Measurements from ENCODE around the gene LDLR. TPM values are rescaled to one million over a fixed set of nuclear protein-coding genes. Genes with fewer than 3 reads are reported as not detected.
"Not testable (repeated sequence)": the region's sequence is repeated elsewhere in the genome, so short reads cannot be mapped to it uniquely, and the experiment has no call there.

Gene LDLR
- total RNA-seq, 4 donors from 2014 or later: 26.4 to 275 (median 109) TPM

DNA sequence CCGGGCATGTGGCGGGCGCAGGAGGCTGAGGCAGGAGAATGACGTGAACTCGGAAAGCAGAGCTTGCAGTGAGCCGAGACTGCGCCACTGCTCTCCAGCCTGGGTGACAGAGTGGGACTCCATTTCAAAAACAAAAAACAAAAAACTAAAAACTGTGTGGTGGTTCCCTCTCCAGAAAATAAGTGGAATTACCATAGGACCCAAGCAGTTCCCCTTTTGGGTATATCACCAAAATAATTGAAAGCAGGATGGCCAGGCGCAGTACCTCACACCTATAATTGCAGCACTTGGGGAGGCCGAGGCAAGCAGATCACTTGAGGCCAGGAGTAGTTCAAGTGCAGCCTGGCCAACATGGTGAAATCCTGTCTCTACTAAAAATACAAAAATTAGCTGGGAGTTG is 15.7 kb upstream of the LDLR start:
- Histone ChIP-seq H3K4me3 (no peak overlapping the region), H3K4me1 (peaks cover 0 to 2% (median 0%) of the 10 kb centered on the region in 4 donors), H3K27ac (no peak overlapping the region), H3K36me3 (no peaks in the 10 kb centered on the region), H3K9me3 (no peaks in the 10 kb centered on the region), H3K27me3 (no peaks in the 10 kb centered on the region)
- TF ChIP-seq, protein P1, sequence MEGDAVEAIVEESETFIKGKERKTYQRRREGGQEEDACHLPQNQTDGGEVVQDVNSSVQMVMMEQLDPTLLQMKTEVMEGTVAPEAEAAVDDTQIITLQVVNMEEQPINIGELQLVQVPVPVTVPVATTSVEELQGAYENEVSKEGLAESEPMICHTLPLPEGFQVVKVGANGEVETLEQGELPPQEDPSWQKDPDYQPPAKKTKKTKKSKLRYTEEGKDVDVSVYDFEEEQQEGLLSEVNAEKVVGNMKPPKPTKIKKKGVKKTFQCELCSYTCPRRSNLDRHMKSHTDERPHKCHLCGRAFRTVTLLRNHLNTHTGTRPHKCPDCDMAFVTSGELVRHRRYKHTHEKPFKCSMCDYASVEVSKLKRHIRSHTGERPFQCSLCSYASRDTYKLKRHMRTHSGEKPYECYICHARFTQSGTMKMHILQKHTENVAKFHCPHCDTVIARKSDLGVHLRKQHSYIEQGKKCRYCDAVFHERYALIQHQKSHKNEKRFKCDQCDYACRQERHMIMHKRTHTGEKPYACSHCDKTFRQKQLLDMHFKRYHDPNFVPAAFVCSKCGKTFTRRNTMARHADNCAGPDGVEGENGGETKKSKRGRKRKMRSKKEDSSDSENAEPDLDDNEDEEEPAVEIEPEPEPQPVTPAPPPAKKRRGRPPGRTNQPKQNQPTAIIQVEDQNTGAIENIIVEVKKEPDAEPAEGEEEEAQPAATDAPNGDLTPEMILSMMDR (IDR thresholded peaks at IDR 0.05): no peak
- TF ChIP-seq POLR2AphosphoS5 (IDR thresholded peaks at IDR 0.05) (no peak), EP300 (IDR thresholded peaks at IDR 0.05; ENCODE audit: low read depth) (no peak), POLR2A (IDR thresholded peaks at IDR 0.05) (no peak)
- in situ Hi-C loops (cut with MboI; ENCODE audit: low pct_ligation_motif_present in 1 of 4, low pct_unique_long_range_greater_than_20kb in 1 of 4, low sequenced_read_pairs in 3 of 4): no loop called here
- intact Hi-C loops (cut with DNase I; ENCODE audit: low total_unique reads): no loop called here
- 90 to 93% methylated on average over 4 to 9 of the region's 9 CpGs for WGBS, 2 donors (ENCODE audit: low coverage in 1 of 2)
- DNase-seq: no peak

DNA sequence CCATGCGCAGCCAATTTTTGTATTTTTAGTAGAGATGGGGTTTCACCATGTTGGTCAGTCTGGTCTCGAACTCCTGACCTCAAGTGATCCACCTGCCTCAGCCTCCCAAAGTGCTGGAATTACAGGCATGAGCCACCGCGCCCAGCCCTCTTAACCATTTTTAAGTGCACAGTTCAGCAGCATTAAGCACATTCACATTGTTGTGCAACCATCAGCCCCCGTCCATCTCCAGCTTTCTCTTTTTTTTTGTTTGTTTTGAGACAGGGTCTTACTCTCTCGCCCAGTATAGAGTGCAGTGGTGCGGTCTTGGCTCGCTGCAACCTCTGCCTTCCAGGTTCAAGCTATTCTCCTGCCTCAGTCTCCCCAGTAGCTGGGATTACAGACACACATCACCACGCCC is 12.5 kb upstream of the LDLR start:
- H3K36me3 ChIP-seq; H3K27me3 ChIP-seq; H3K27ac ChIP-seq; in situ Hi-C loops (cut with MboI; ENCODE audit: low pct_ligation_motif_present in 1 of 4, low pct_unique_long_range_greater_than_20kb in 1 of 4, low sequenced_read_pairs in 3 of 4); H3K4me1 ChIP-seq; H3K4me3 ChIP-seq; intact Hi-C loops (cut with DNase I; ENCODE audit: low total_unique reads); DNase-seq; H3K9me3 ChIP-seq: not testable (repeated sequence)
- 86 to 90% methylated on average over 6 to 9 of the region's 9 CpGs for WGBS, 2 donors (ENCODE audit: low coverage in 1 of 2)

DNA sequence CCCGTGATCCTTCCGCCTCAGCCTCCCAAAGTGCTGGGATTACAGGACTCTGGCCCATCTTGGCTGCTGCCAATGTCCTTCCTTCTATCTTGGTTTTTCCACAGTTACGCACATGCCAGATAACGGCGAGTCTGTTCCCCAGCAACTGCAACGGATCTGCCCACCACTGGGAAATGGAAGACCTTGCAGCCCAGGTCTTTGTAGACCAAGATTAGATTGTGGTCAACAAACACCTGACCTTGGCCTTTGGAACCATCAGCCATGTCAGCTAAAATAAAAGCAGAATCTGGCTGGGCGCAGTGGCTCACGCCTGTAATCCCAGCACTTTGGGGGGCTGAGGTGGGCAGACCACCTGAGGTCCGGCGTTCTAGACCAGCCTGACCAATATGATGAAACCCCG is 10.4 kb upstream of the LDLR start:
- no peak for DNase-seq
- WGBS, 2 donors (ENCODE audit: low coverage in 1 of 2): 93 to 96% methylated on average over 5 to 11 of the region's 11 CpGs

DNA sequence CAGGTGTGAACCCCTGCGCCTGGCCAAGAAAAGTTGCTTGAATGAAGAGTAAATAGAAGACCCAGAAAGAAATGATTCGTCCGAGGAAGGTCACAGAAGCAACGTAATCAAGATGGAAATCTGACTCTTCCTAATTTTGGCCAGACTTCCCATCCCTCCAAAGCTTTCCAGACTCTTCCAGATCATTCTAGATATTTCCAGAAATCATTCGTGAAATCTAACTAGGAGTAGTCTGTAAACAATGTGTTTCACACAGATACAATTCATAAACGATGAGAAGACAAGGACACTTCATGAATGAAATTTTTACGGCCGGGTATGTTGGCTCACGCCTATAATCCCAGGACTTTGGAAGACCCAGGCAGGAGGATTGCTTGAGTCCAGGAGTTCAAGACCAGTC is 9.3 kb upstream of the LDLR start:
- intact Hi-C loops (cut with DNase I; ENCODE audit: low total_unique reads) (no loop called here), in situ Hi-C loops (cut with MboI; ENCODE audit: low pct_ligation_motif_present in 1 of 4, low pct_unique_long_range_greater_than_20kb in 1 of 4, low sequenced_read_pairs in 3 of 4) (no loop called here)
- H3K4me3 ChIP-seq: no peak overlapping the region
- WGBS, 2 donors (ENCODE audit: low coverage in 1 of 2): 71 to 76% methylated on average over 6 to 9 of the region's 9 CpGs
- TF ChIP-seq, protein P1 (IDR thresholded peaks at IDR 0.05): no peak
- TF ChIP-seq EP300 (IDR thresholded peaks at IDR 0.05; ENCODE audit: low read depth) (no peak), POLR2AphosphoS5 (IDR thresholded peaks at IDR 0.05) (no peak), POLR2A (IDR thresholded peaks at IDR 0.05) (no peak)
- no peak overlapping the region for H3K27ac ChIP-seq
- no peaks in the 10 kb centered on the region for H3K27me3 ChIP-seq
- no peaks in the 10 kb centered on the region for H3K9me3 ChIP-seq
- no peak for DNase-seq
- H3K36me3 ChIP-seq: no peaks in the 10 kb centered on the region
- H3K4me1 ChIP-seq: peaks cover 0 to 6% (median 2%) of the 10 kb centered on the region in 4 donors

More for the DNA sequence above, 10.4 kb upstream of the LDLR start:
- in situ Hi-C loops (cut with MboI; ENCODE audit: low pct_ligation_motif_present in 1 of 4, low pct_unique_long_range_greater_than_20kb in 1 of 4, low sequenced_read_pairs in 3 of 4) (no loop called here), intact Hi-C loops (cut with DNase I; ENCODE audit: low total_unique reads) (no loop called here)
- no peak for TF ChIP-seq EP300 (IDR thresholded peaks at IDR 0.05; ENCODE audit: low read depth)
- TF ChIP-seq POLR2A (IDR thresholded peaks at IDR 0.05): no peak
- TF ChIP-seq, protein P1 (IDR thresholded peaks at IDR 0.05): no peak
- no peak for TF ChIP-seq POLR2AphosphoS5 (IDR thresholded peaks at IDR 0.05)
- no peaks in the 10 kb centered on the region for H3K27me3 ChIP-seq
- no peak overlapping the region for H3K27ac ChIP-seq
- peaks cover 0 to 2% (median 0%) of the 10 kb centered on the region in 4 donors for H3K4me1 ChIP-seq
- no peaks in the 10 kb centered on the region for H3K9me3 ChIP-seq
- no peaks in the 10 kb centered on the region for H3K36me3 ChIP-seq
- H3K4me3 ChIP-seq: no peak overlapping the region

DNA sequence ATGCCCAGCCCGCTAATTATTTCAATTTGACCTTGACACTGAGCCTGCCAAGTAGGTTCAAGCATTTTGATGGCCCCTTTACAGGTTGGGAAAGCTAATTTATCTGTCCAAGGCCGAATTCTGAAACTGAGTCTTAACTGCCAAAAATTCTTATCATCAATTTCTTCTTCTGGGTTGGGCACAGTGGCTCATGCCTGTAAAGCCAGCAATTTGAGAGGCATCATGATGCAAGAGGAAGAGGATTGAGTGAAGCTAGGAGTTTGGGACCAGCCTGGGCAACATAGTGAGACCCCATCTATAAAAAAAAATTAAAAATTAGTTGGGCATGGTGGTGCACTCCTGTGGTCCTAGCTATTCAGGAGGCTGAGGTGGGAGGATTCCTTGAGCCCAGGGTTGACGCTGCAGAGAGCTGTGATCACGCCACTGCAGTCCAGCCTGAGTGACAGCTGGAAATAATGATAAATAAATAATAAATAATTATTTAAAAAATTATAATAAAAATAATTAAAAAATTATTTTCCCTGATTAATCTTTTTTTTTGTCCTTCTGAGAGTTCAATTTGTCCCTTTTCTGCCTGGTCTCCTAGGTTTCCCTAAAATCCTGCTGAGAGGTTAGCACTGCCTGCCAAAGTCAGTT is 1.3 kb upstream of the LDLR start:
- WGBS, 2 donors (ENCODE audit: low coverage in 1 of 2): 88 to 90% methylated on average over 2 to 4 of the region's 4 CpGs
- TF ChIP-seq POLR2AphosphoS5 (IDR thresholded peaks at IDR 0.05) (no peak), POLR2A (IDR thresholded peaks at IDR 0.05) (no peak), EP300 (IDR thresholded peaks at IDR 0.05; ENCODE audit: low read depth) (no peak)
- TF ChIP-seq, protein P1 (IDR thresholded peaks at IDR 0.05): no peak
- intact Hi-C loops (cut with DNase I; ENCODE audit: low total_unique reads): no loop called here
- DNase-seq: no peak
- Histone ChIP-seq H3K27me3 (no peaks in the 10 kb centered on the region), H3K4me3 (no peak overlapping the region), H3K36me3 (no peaks in the 10 kb centered on the region), H3K4me1 (peaks cover 6 to 53% (median 37%) of the 10 kb centered on the region in 4 donors), H3K9me3 (no peaks in the 10 kb centered on the region), H3K27ac (peak overlapping the region; percentile 90 to 98 (median 97))
- in situ Hi-C loops (cut with MboI; ENCODE audit: low pct_ligation_motif_present in 1 of 4, low pct_unique_long_range_greater_than_20kb in 1 of 4, low sequenced_read_pairs in 3 of 4): no loop called here

All from transverse colon (tissue), 4 donors.